HG02870 (cell line): ENCODE data around the gene CDH13.

ENCODE experiments used
- ATAC-seq: cut with Tn5 transposase; IDR thresholded peaks from one replicate; pipeline ENCODE4 v1.9.1; 2021; ENCODE audit warnings: mild to moderate bottlenecking, moderate library complexity; ENCODE audit not compliant: unreplicated experiment

Gene CDH13

DNA sequence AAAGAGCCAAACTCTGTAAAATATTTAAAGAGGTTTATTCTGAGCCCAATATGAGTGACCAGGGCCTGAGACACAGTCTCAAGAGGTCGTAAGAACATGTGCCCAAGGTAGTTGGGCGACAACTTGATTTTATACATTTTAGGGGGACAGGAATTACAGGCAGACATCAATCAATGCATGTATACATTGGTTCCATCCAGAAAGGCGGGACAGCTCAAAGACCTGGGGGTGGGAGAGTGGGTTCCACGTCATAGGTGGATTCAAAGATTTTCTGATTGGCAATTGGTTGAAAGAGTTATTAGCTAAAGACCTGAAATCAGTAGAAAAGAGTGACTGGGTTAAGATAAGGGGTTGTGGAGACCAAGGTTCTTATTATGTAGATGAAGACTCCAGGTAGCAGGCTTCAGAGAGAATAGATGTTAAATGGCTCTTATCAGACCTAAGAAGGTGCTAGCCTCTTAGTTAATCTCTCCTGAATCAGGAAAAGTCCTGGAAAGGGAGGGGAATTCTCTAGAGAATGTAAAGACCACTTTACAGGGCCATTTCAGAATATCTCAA is 1213.4 kb downstream of the CDH13 start:
- ATAC-seq = no peak

GRCh38 chr16:83842291-83842690 is 1215.5 kb downstream of the CDH13 start:
- ATAC-seq = no peak

DNA sequence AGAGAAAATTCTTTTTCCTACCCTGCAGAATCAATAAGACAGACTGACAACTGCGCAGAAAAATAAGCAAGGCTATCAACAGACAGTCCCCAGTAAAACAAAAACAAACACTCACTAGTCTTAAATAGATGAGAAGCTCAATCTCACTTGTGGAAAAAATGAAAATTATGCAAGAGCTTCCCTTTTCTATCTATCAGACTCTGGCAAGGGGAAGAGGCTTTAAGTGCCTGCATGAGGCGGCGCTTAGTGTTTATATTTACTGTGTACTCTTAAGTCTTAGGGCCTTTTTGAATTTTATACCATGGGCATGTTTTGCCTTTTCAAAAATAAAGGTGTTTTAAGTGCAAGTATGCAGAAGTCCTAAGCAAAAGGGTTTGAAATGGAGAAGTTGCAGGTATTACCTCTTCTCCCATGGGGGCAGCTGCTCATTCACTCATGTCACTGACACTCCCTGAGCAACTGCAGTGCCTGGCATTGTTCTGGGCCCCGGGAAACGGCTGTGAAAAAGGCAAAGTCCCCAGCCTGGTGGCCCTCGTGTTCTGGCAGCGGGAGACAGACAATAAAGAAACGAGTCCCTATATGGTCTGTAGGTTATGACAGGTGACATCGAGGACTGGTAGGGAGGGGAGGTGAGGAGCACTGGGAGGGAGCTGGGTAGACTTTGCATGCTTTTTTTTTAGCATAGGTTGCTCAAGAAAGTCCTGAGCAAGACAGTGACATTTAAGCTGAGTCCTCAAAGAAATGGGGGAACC is 1216.2 kb downstream of the CDH13 start:
- no peak for ATAC-seq

DNA sequence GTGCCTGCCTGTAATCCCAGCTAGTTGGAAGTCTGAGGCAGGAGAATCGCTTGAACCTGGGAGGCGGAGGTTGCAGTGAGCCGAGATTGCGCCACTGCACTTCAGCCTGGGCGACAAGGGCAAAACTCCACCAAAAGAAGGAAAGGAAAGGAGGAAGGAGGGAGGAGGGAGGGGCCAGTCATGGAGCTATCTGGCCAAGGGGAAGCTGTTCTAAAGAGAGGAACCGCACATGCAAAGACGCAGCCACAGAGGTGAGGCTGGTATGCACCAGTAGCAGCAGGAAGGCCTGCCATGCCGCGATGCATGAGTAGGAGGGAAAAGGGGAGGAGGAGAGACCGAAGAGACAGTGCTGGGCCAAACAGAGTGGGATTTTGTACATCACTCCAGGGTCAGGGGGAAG is 1216.9 kb downstream of the CDH13 start:
- no peak for ATAC-seq

DNA sequence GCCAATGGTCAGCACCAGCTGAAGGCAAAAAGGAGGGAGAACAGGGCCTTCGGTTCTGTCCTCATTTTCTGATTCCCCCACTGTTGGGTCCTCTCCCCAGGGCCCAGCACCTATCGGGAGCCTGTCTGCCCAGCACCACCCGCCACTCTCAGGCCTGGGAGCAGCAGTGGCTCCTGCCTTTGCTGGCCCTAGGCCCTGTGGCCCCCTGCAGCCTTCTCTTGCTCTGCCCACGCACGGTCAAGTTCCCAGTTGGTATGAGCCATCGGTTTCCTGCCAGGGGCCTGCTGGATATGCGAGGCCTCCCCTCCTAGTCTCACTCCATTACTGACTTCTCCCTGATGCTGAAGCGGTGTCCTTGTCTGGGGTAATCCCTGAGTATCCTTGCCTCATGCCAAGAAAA is 1218.5 kb downstream of the CDH13 start:
- ATAC-seq = no peak

- no peak for ATAC-seq
Measured at GRCh38 chr16:83847371-83848225, 1220.8 kb downstream of the CDH13 start.

- ATAC-seq = no peak
Measured at GRCh38 chr16:83849421-83849820, 1222.7 kb downstream of the CDH13 start.
